H1 (cell line): ENCODE measurements around the gene TAF11L3. TPM values are rescaled to one million over a fixed set of nuclear protein-coding genes. Genes with fewer than 3 reads are reported as not detected.
"Not testable (repeated sequence)": the region's sequence is repeated elsewhere in the genome, so short reads cannot be mapped to it uniquely, and the experiment has no call there.

Experiments
- CTCF ChIA-PET: fragments of 300-600 bp; sonication (Branson Sonifier 250); formaldehyde crosslinking; loops from one replicate; lab custom pipeline; 2021; ENCODE audit not compliant: partially characterized antibody; lab: Charles Lee
- POLR2A ChIA-PET: fragments of 300-600 bp; sonication (Branson Sonifier 250); formaldehyde crosslinking; loops from one replicate; lab custom pipeline; 2021; ENCODE audit warnings: inconsistent platforms; ENCODE audit not compliant: partially characterized antibody; lab: Charles Lee
- DNase-seq, 2 experiments: peaks; one replicate each; pipeline versions ENCODE4 v3.0.0 to v3.0.0-alpha.2; 2010 to 2022; ENCODE audit warnings: low spot score in 2 of 2, low read depth in 1 of 2, mixed read lengths in 1 of 2
- FAIRE-seq: peaks from 2 replicates; lab custom pipeline; 2011; peaks lifted over from hg19 to GRCh38; lab: Jason Lieb, UNC
- H2AFZ ChIP-seq: 2 replicates; pipeline ENCODE4 v1.8.1; 2012; ENCODE audit warnings: low read length, inconsistent platforms
- H2AK5ac ChIP-seq: 2 replicates; pipeline ENCODE4 v1.6.1; 2013; ENCODE audit warnings: low read depth, low read length
- H2BK120ac ChIP-seq: replicated peaks from 2 replicates; pipeline ENCODE3; 2013; ENCODE audit warnings: low read depth, low read length, inconsistent platforms
- H2BK12ac ChIP-seq: 2 replicates; pipeline ENCODE4 v1.6.1; 2013; ENCODE audit warnings: low read depth, low read length
- H2BK15ac ChIP-seq: 2 replicates; pipeline ENCODE4 v1.6.1; 2013; ENCODE audit warnings: low read length
- H2BK20ac ChIP-seq: 2 replicates; pipeline ENCODE4 v1.6.1; 2013; ENCODE audit warnings: low read length
- H2BK5ac ChIP-seq: 2 replicates; pipeline ENCODE4 v1.6.1; 2013; ENCODE audit warnings: low read depth, low read length
- H3K14ac ChIP-seq: 2 replicates; pipeline ENCODE4 v1.6.1; 2013; ENCODE audit warnings: inconsistent platforms; ENCODE audit not compliant: insufficient read length
- H3K18ac ChIP-seq: 2 replicates; pipeline ENCODE4 v1.6.1; 2013; ENCODE audit warnings: low read length; ENCODE audit errors: extremely low read depth
- H3K23ac ChIP-seq: 2 replicates; pipeline ENCODE4 v1.6.1; 2013; ENCODE audit warnings: inconsistent platforms; ENCODE audit not compliant: insufficient read length
- H3K23me2 ChIP-seq: 2 replicates; pipeline ENCODE4 v1.6.1; 2013; ENCODE audit warnings: low read depth, low read length
- H3K27ac ChIP-seq: 2 replicates; pipeline ENCODE4 v1.6.1; 2011; ENCODE audit warnings: low read depth, low read length, inconsistent platforms
- H3K27me3 ChIP-seq, 4 experiments: replicated peaks in 1 of 4; 1 replicate in 1 of 4; 2 replicates in 3 of 4; pipeline versions ENCODE4 v1.6.1 to v1.8.1; 2011 to 2013; ENCODE audit warnings: low read length in 3 of 4, mild to moderate bottlenecking in 3 of 4, inconsistent platforms in 2 of 4, mixed read lengths in 2 of 4, moderate library complexity in 1 of 4; ENCODE audit not compliant: control insufficient read depth in 3 of 4, insufficient read depth in 3 of 4; ENCODE audit errors: extremely low read depth in 1 of 4
- H3K36me3 ChIP-seq, 4 experiments: 2 replicates each; pipeline versions ENCODE4 v1.6.1 to v1.8.1; 2011 to 2013; ENCODE audit warnings: mild to moderate bottlenecking in 4 of 4, low read length in 3 of 4, moderate library complexity in 2 of 4, control low read depth in 1 of 4, inconsistent platforms in 1 of 4; ENCODE audit not compliant: insufficient read depth in 4 of 4, control insufficient read depth in 2 of 4
- H3K4ac ChIP-seq: replicated peaks from 2 replicates; pipeline ENCODE3; 2013; ENCODE audit warnings: low read length, low read depth, mixed read lengths, inconsistent platforms; ENCODE audit not compliant: insufficient read length
- H3K4me1 ChIP-seq, 4 experiments: replicated peaks in 1 of 4; 1 replicate in 1 of 4; 2 replicates in 3 of 4; pipeline versions ENCODE4 v1.6.1 to v1.8.1; 2011 to 2013; ENCODE audit warnings: low read length in 3 of 4, inconsistent platforms in 2 of 4, mixed read lengths in 1 of 4; ENCODE audit not compliant: insufficient read depth in 4 of 4, control insufficient read depth in 3 of 4
- H3K4me2 ChIP-seq, 2 experiments: 2 replicates each; pipeline versions ENCODE4 v1.6.1 to v1.8.1; 2011 to 2013; ENCODE audit warnings: low read depth in 2 of 2, low read length in 2 of 2, control low read depth in 1 of 2, inconsistent platforms in 1 of 2, mild to moderate bottlenecking in 1 of 2; ENCODE audit not compliant: insufficient read depth in 1 of 2
- H3K4me3 ChIP-seq, 4 experiments: fragments of 200-600, 300-600 bp in 1 of 4; sonication (generic), shearing (Covaris generic), sonication (Bioruptor Twin) in 1 of 4; 2 replicates each; pipeline versions ENCODE4 v1.5.1 to v1.8.1; 2011 to 2016; ENCODE audit warnings: low read length in 4 of 4, low read depth in 3 of 4, control low read depth in 2 of 4, inconsistent platforms in 2 of 4, mild to moderate bottlenecking in 2 of 4, mixed read lengths in 1 of 4, moderate library complexity in 1 of 4; ENCODE audit not compliant: insufficient read depth in 2 of 4; ENCODE audit errors: extremely low read depth in 1 of 4
- H3K56ac ChIP-seq: replicated peaks from 2 replicates; pipeline ENCODE3; 2013; ENCODE audit warnings: low read depth, mild to moderate bottlenecking, mixed read lengths, low read length, inconsistent platforms; ENCODE audit not compliant: insufficient read length
- H3K79me1 ChIP-seq: 2 replicates; pipeline ENCODE4 v1.6.1; 2013; ENCODE audit warnings: low read depth, low read length, control low read depth
- H3K79me2 ChIP-seq, 2 experiments: 2 replicates each; pipeline versions ENCODE4 v1.6.1 to v1.8.1; 2012 to 2013; ENCODE audit warnings: low read length in 2 of 2, mild to moderate bottlenecking in 2 of 2, inconsistent platforms in 1 of 2; ENCODE audit not compliant: insufficient read depth in 2 of 2, control insufficient read depth in 1 of 2
- H3K9ac ChIP-seq, 4 experiments: replicated peaks in 1 of 4; 1 replicate in 1 of 4; 2 replicates in 3 of 4; pipeline versions ENCODE4 v1.6.1 to v1.8.1; 2011 to 2013; ENCODE audit warnings: low read depth in 3 of 4, low read length in 3 of 4, control low read depth in 2 of 4, mild to moderate bottlenecking in 2 of 4, moderate library complexity in 2 of 4, inconsistent platforms in 1 of 4; ENCODE audit errors: extremely low read depth in 1 of 4
- H3K9me3 ChIP-seq, 2 experiments: 2 replicates each; pipeline versions ENCODE4 v1.6.1 to v1.8.1; 2012 to 2013; ENCODE audit warnings: mild to moderate bottlenecking in 2 of 2, moderate library complexity in 2 of 2, control low read depth in 1 of 2, inconsistent platforms in 1 of 2, low read depth in 1 of 2, low read length in 1 of 2, mixed read lengths in 1 of 2; ENCODE audit not compliant: insufficient read depth in 2 of 2
- H4K20me1 ChIP-seq, 2 experiments: replicated peaks in 1 of 2; 2 replicates each; pipeline versions ENCODE3 to v1.8.1; 2011 to 2013; ENCODE audit warnings: inconsistent platforms in 2 of 2, low read length in 2 of 2, mild to moderate bottlenecking in 1 of 2; ENCODE audit not compliant: insufficient read depth in 2 of 2, control insufficient read depth in 1 of 2
- H4K5ac ChIP-seq: 2 replicates; pipeline ENCODE4 v1.6.1; 2013; ENCODE audit warnings: low read length, low read depth, mixed read lengths, inconsistent platforms; ENCODE audit not compliant: insufficient read length
- H4K8ac ChIP-seq: 2 replicates; pipeline ENCODE4 v1.8.0; 2013; ENCODE audit warnings: mild to moderate bottlenecking, moderate library complexity, low read length, inconsistent platforms; ENCODE audit not compliant: insufficient read depth; ENCODE audit errors: extremely low read depth
- H4K91ac ChIP-seq: replicated peaks from 2 replicates; pipeline ENCODE3; 2013; ENCODE audit warnings: low read length, mixed read lengths, inconsistent platforms; ENCODE audit not compliant: insufficient read length
- WGBS, 2 experiments: shearing (Covaris generic) in 1 of 2; methylation state at CpG; one replicate each; pipeline versions ENCODE4 v1.1.6 to v1.1.7; 2013 to 2015; ENCODE audit warnings: low lambda C conversion rate in 2 of 2, mixed read lengths in 2 of 2, inconsistent platforms in 1 of 2, low coverage in 1 of 2, missing lambda C conversion rate in 1 of 2; ENCODE audit not compliant: insufficient replicate concordance in 2 of 2, insufficient coverage in 1 of 2, insufficient read length in 1 of 2; ENCODE audit errors: extremely low coverage in 1 of 2, missing lambda C conversion rate in 1 of 2; 5-methylcytosine and 5-hydroxymethylcytosine counted together
- polyA plus RNA-seq, 7 experiments: library from polyadenylated mRNA; depleted of rRNA in 3 of 7; stranded (reverse) in 5 of 7; unstranded in 2 of 7; fragments of >200 nt in 5 of 7; fragments of 200-250 nt in 2 of 7; gene quantifications; 1 replicate in 5 of 7; 2 replicates in 1 of 7; 4 replicates in 1 of 7; pipeline versions ENCODE4 v1.2.1 to v1.2.3, GENCODE V29; 2011 to 2013; ENCODE audit warnings: missing spikeins in 2 of 7, mixed read lengths in 2 of 7
- total RNA-seq: library from RNA; stranded (reverse); fragmentation: NEBNext Ultra II Directional; extraction: Animal tissue kit (Norgen Biotek cat#: 25700); gene quantifications from 2 replicates; pipeline ENCODE4 v1.2.1, GENCODE V29; 2021

Gene TAF11L3
- total and polyA plus RNA-seq, 2 of the 8 experiments (the other 6 are each of a cell fraction or from before 2014, with no cell fraction given): not detected

- not testable (repeated sequence) for H3K18ac ChIP-seq
Measured at GRCh38 chr5:17497931-17498330, 20.2 kb upstream of the TAF11L3 start, which contains the start of gene TAF11L2. TSS of gene TAF11L2 (plus strand) at chr5:17498231.

More at GRCh38 chr5:17497931-17498330, 20.2 kb upstream of the TAF11L3 start, which contains the start of gene TAF11L2:
- CTCF ChIA-PET, H2BK120ac ChIP-seq, H3K9ac ChIP-seq, H3K4me3 ChIP-seq, H3K4ac ChIP-seq, DNase-seq, H4K91ac ChIP-seq, H2BK12ac ChIP-seq, H3K56ac ChIP-seq, H4K5ac ChIP-seq, H3K79me1 ChIP-seq, H3K4me2 ChIP-seq, FAIRE-seq, H2BK15ac ChIP-seq, H3K4me1 ChIP-seq, H2AFZ ChIP-seq, H3K23me2 ChIP-seq, H2BK20ac ChIP-seq, H4K20me1 ChIP-seq, H3K36me3 ChIP-seq, H3K79me2 ChIP-seq, H4K8ac ChIP-seq, POLR2A ChIA-PET, H2BK5ac ChIP-seq, H3K9me3 ChIP-seq, H2AK5ac ChIP-seq, H3K14ac ChIP-seq, H3K23ac ChIP-seq, H3K27ac ChIP-seq, H3K27me3 ChIP-seq: not testable (repeated sequence)
- WGBS, 2 experiments: 92% methylated on average over 8 of the region's 8 CpGs; no CpG with 5 or more reads in 1 of the 2 experiments
